HepG2 (cell line): ENCODE measurements around the gene METTL25.

Experiments
- CREM ChIP-seq, 2 experiments: sonication (generic) in 1 of 2; formaldehyde crosslinking in 1 of 2; IDR thresholded peaks; 2 replicates each; pipeline versions ENCODE4 v1.4.0 to v1.6.1; 2016 to 2020; ENCODE audit warnings: antibody characterized with exemption in 1 of 2, mild to moderate bottlenecking in 1 of 2, missing genetic modification reagents in 1 of 2
- EZH2 ChIP-seq: conservative IDR thresholded peaks from 2 replicates; pipeline ENCODE4 v1.6.1; 2012; ENCODE audit warnings: mild to moderate bottlenecking, low read depth, low read length, moderate library complexity
- NR2C2 ChIP-seq: sonication (generic); formaldehyde crosslinking; IDR thresholded peaks from 2 replicates; pipeline ENCODE4 v1.4.0; 2020; ENCODE audit warnings: missing genetic modification reagents, mild to moderate bottlenecking, moderate library complexity, borderline replicate concordance
- TAF1 ChIP-seq: sonication (generic); formaldehyde crosslinking; IDR thresholded peaks from 2 replicates; pipeline ENCODE4 v1.4.0; 2020; ENCODE audit warnings: missing genetic modification reagents
- TP53 ChIP-seq: sonication (generic); formaldehyde crosslinking; conservative IDR thresholded peaks from 2 replicates; pipeline ENCODE4 v1.4.0; 2020; ENCODE audit warnings: missing genetic modification reagents
- TF ChIP-seq, protein P1 (sequence below): IDR thresholded peaks from 2 replicates; pipeline ENCODE4 v1.6.1; 2016; ENCODE audit warnings: missing genetic modification reagents, missing compliant biosample characterization
- TF ChIP-seq, protein P2 (sequence below): sonication (generic); formaldehyde crosslinking; IDR thresholded peaks from 2 replicates; pipeline ENCODE4 v1.5.1; 2020; ENCODE audit warnings: mild to moderate bottlenecking, missing genetic modification reagents, moderate library complexity

DNA sequence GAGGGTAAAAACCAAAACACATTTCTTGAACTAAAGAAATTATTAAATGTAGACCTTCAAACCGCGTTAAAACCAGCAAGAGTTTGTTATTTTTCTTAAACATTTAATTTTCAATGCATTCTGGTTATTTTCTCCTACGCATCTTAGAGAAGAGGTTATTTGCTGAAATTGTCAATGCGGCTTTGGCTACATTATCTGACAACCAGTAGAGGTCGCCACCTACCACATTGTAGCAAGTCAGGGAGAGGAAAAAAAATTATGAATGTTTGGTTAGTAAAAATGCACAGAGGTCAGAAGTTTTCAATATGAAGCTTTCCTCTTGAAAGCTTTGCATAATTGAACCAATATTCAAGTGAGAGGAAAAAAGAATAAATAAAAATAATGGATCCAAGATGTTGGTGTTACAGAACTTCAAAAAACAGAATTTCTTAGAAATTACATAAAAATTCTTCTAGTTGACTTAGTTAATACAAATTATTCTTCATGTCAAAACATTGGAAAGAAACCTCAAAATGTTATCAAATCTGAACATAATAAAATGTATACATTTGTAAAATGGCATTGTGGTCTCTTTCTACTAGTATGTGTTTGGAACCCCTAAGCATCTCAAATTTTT is 168.9 kb downstream of the METTL25 start:
- TF ChIP-seq, protein P1, sequence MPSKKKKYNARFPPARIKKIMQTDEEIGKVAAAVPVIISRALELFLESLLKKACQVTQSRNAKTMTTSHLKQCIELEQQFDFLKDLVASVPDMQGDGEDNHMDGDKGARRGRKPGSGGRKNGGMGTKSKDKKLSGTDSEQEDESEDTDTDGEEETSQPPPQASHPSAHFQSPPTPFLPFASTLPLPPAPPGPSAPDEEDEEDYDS (CRISPR knock-in tag): no peak
- TF ChIP-seq EZH2: no peak
- no peak for TF ChIP-seq TP53
- TF ChIP-seq NR2C2 (CRISPR knock-in tag): no peak
- no peak for TF ChIP-seq CREM (IDR thresholded peaks at IDR 0.05)
- no peak for TF ChIP-seq CREM (CRISPR knock-in tag; IDR thresholded peaks at IDR 0.05)
- no peak for TF ChIP-seq TAF1 (CRISPR knock-in tag)
- TF ChIP-seq, protein P2, sequence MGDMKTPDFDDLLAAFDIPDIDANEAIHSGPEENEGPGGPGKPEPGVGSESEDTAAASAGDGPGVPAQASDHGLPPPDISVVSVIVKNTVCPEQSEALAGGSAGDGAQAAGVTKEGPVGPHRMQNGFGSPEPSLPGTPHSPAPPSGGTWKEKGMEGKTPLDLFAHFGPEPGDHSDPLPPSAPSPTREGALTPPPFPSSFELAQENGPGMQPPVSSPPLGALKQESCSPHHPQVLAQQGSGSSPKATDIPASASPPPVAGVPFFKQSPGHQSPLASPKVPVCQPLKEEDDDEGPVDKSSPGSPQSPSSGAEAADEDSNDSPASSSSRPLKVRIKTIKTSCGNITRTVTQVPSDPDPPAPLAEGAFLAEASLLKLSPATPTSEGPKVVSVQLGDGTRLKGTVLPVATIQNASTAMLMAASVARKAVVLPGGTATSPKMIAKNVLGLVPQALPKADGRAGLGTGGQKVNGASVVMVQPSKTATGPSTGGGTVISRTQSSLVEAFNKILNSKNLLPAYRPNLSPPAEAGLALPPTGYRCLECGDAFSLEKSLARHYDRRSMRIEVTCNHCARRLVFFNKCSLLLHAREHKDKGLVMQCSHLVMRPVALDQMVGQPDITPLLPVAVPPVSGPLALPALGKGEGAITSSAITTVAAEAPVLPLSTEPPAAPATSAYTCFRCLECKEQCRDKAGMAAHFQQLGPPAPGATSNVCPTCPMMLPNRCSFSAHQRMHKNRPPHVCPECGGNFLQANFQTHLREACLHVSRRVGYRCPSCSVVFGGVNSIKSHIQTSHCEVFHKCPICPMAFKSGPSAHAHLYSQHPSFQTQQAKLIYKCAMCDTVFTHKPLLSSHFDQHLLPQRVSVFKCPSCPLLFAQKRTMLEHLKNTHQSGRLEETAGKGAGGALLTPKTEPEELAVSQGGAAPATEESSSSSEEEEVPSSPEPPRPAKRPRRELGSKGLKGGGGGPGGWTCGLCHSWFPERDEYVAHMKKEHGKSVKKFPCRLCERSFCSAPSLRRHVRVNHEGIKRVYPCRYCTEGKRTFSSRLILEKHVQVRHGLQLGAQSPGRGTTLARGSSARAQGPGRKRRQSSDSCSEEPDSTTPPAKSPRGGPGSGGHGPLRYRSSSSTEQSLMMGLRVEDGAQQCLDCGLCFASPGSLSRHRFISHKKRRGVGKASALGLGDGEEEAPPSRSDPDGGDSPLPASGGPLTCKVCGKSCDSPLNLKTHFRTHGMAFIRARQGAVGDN (CRISPR knock-in tag): no peak
